DMS153 treated with DMSO at 0.1 percent for 48 hours (cell line): ENCODE measurements around the gene PLN.

Experiments
- DNase-seq: peaks from one replicate; lab custom pipeline; 2025; ENCODE audit not compliant: unreplicated experiment; lab: John Stamatoyannopoulos, UW

The PLN gene

DNA sequence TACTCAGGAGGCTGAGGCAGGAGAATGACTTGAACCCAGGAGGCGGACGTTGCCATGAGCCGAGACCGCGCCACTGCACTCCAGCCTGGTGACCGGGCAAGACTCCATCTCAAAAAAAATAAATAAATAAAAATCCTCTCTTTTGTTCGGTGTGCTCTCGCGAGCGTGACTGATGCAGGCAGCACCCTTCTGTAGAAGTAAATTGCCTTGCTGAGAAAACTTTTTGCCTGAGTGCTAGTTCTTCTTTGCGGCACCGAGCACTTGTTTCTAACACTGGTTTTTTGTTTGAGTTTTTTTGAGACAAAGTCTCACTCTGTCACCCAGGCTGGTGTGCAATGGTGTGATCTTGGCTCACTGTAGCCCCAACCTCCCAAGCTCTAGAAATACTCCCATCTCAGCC, 30.5 kb downstream of the PLN start:
- no peak for DNase-seq

DNA sequence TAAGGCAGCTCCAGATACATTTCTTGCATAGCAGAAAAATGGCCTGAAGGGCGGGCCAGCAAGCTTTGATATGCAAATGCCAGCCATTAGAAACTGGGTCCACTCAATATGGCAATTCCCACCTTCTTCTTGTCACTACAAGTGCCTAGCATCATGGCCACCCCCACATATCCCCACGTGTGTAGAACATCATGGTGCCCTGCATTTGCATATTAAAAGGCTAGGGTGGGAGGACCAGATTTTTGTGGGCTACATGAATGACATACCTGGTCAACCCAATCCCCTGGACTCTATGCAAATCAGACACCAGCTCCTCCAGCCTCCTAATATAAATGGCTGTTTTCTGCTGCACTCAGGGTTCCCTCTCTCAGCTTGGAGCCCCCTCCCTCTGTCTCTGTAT, 31.7 kb downstream of the PLN start:
- DNase-seq: no peak

DNA sequence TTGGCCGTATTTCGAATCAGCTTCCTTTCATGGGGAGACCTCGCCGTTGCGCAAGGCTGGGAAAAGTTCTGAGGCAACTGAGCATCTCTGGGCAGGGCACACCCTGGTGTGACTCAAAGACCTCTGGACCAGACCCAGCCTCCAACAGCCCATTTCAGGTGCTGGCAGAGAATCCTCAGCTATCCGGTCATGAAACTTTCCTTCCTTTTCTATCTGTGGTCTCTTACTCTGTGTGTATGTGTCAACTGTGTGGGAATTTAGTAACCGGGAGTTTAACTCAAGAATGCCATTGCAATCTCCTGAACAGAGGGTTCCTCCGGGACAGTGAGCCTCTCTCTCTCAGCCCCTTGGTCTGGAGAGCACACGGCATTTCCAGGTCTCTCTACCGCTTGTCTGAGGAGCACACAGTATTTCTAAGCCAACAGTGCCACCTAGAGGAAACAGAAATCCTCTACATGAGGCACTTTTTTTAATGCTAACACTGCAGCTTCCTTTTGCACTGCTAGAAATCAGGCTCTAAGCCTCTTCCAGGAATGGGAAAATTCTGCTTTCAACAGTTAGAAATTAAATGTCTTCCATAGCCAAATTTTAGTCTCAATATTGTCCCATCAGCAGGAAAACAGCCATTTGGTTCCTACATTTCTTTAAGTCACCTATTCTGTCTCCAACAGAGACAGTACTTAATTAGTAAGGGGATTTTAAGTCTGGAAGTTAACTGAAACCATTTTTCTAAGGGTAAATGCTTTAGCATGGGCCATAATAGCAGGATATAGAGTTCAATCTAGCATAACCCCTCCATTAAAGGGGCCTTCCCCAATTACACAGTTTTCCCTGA, 32.7 kb downstream of the PLN start:
- peak; percentile 30 for DNase-seq

DNA sequence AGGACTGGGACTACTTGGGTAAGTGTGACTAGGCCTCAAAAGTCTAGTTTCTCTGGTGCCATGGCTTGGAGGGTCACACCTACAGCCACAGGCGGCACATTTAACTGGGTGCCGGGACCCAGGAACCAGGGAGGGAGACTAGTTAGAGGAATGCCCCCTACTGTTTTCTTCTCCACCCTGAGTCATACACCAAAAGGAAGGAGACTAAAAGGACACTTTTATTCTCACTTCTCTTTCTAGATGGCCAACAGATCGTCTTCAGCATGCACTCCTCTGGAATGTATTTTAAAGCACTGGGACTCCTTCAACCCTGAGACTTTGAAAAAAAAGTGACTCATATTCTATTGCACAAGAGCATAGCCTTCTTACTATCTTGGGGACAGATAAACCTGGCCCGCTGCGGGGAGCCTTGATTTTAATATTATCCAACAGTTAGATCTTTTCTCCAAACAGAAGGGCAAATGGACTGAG, 33.4 kb downstream of the PLN start:
- no peak for DNase-seq

DNA sequence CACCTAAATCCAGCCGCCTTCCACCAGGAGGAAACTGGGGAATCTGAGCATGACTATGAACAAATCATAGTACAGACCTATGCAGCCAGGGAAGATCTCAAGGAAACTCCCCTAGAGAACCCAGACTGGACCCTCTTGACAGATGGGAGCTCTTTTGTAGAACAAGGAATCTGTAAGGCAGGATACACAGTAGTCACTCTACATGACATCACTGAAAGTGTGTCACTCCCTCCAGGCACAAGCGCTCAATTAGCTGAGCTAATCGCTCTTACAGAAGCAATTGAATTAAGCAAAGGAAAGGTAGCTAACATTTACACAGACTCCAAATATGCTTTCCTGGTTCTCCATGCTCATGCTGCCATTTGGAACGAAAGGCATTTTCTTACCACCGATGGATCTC, 36.8 kb downstream of the PLN start:
- DNase-seq: no peak

DNA sequence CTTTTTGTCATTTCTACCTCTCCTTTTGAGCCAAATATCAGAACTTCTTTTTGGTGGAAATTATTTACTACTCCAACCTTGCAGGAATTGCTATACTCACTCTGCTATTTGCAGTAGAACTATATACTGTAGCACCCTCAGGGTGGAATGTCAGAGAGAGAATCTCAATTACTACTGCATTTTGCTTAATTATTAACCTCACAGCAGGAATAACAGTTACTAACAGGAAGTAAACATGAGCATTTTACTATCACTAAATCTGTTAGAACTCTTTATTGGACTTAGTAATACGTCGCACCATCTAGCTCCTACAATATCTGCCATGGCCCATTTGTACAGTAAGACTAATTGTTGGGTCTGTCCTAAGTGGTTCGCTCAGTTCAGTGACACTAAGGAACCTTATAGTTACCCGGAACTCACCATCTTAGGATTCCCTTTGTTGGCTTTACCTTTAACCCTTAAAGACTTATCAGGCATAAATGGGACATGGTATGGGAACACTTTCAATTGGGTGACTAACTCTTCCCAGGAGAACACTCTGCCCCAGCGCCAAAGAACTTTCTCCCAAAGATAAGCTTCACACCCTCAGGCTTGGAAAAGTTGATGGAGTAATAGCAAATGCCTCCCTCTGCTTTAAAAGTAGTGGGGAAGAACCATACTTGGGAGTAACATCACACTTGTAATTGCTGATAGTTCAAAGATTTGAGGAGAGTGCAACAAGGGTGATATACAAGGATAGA, 38.8 kb downstream of the PLN start:
- DNase-seq: no peak

DNA sequence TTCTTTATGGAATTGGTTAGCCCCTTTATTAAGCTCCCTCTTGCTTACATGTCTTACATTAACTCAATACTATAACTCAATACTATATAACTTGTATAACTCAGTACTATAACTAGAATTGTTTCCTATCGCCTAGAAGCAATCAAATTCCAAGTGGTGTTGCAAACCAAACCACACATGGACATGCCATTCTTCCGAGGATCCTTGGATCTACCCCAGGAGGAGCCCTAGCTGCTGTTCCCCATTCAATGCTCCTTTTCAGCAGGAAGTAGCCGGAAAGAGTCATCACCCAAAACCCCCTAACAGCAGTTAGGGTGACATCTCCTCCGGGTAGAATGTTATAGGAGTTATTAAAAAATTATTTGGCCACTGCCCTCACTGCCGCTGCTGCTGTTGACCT, 40.5 kb downstream of the PLN start:
- no peak for DNase-seq

DNA sequence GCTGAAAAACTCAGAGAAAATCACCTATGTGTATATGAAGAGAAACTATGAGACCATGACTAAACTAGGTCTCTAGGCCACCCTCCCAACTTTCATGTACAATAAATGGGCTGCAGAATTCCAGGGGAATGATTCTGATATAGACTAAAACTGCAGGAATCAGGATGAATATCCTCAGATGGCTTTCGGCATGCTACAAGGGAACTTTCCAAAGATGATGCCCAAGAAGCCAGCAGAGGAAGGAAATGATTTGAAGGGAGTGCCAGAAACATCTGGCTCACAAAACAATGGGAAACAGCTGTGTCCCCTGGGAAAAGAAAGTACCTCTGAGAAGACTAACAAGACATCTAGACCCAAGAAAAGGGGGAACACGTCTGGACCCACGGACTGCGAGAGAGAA, 41.1 kb downstream of the PLN start:
- no peak for DNase-seq

DNA sequence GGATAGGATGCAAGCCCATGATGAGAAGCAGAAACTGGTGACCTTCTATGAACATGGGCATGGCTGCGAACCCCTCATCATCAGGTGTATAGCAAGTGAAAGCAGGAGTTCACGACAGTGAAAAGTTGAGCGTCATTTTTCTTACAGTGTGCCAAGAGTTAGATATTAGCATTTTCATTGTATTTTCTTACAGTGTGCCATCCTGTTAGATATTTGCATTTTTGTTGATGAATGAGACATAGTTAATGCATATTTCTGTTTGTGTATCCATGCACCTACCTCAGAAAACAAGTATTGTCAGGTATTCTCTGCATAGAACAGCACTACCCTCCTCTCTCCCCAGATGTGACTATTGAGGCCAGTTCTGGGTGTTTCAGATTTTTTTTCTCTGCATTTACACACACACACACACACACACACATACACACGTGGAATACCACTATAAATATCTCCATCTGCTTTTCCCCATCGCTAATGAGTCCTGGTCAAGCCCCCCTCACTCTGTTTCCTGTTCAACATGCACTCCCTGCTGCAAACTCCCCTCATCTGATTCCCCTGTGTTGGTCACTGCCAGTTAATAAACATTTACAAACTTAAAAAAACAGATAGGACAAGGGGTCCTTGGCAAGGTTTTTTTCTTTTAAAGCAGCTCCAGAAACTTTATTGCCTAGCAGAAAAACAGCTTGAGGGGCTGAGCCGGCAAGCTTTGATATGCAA, 41.7 kb downstream of the PLN start:
- DNase-seq: no peak

DNA sequence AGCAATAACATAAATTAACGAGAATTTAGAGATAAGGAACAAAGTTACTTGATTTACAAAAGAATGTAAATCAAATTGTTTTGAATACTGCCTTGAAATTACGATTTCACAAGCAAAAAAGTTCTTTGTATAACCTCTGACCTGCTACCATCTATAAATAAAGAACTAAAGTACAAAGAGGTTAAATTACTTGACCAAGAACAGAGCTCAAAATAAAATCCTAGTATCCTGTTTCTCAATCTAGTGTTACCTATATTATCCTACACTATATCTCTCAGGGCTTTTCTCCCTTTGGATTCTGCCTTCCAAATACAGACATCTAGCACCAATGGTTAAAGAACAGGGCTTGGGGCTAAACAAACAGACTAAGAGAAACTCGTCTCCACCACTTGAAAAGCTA, 43.8 kb downstream of the PLN start:
- DNase-seq: no peak

DNA sequence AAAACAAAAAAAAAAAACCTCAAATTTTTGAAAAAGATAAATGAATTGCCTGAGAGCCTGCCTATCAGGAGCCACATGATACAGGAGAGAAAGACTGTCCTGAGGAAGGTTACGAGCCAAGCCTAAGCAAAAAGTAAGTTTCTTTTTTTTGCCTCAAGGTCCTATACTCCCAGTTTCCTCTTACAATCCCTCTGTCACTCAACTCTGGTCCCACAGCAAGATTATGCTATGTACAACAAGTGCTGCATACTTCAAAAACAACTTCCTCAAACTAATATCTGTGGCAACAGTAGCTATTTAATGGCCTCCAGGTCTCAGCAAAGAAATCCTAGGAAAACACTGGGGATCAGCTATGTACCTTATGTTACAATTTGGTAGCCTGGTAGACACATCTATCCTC, 46.8 kb downstream of the PLN start:
- no peak for DNase-seq

DNA sequence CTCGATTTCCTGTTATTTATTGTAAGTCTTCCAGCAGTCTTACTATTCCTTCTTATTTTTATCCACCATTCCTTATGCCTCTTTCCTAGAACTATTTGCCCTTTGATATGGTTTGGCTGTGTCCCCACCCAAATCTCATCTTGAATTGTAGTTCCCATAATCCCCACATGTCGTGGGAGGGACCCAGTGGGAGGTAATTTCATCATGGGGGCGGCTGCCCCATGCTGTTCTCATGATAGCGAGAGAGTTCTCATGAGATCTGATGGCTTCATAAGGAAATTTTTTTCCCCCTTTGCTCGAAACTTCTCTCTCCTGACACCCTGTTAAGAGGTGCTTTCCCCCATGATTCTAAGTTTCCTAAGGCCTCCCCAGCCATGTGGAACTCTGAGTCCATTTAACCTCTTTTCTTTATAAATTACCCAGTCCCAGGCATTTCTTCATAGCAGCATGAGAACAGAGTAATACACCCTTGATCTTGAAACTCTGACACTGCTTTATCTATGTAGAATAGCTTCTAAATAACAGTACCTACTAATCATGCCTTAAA, 48.8 kb downstream of the PLN start:
- no peak for DNase-seq

DNA sequence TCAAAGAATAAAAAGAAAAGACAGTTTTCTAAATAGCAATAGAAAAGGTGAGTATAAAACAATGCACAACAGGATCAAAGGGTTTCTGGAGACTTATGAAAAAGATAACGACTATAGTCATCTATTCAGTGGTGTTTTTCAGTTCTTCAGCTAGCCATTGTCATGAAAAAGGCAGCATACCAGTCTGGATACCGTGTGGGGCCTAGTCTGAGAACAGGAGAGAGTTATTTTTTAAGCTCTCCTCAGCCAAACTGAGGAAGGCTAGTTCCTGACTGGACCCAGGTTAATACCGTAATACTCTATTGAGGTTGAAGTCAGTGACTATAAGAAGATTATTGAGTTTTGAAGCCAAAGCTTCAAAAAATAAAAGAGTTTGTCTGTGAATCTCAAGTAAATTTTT, 49.5 kb downstream of the PLN start:
- DNase-seq: no peak

DNA sequence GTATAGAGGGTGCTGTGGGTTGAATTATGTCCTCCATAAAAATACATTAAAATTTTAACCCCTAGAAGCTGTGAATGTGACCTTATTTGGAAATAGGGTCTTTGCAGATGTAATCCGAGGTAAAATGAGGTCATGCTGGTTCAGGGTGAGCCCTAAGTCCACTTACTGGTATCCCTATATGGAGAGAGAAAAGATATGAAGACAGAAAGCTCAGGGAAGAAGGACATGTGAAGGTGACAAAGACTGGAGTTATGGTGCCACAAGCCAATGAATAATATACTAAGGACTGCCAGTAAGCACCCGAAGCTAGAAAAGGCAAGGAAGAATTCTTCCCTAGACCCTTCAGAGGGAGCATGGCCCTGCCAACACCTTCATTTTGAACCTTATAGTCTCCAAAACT, 50.2 kb downstream of the PLN start:
- no peak for DNase-seq

DNA sequence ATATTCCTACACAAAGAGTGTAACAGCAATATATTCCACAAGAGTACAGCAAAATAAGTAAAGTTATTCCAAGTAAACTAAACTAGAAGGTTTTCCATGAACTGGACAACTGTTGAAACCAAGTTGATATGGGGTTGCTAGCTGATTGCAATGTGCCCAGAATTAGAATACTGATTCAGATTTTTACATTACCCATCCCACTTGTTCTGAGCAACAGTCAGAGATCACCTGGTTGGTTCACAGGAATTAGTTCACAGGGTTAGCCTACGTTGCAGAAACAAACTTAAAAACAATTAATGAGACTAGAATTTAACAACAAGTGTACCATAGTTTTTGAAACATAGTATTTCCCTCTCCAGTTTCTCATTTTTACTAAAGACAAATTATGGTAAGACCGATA, 54.2 kb downstream of the PLN start:
- no peak for DNase-seq

DNA sequence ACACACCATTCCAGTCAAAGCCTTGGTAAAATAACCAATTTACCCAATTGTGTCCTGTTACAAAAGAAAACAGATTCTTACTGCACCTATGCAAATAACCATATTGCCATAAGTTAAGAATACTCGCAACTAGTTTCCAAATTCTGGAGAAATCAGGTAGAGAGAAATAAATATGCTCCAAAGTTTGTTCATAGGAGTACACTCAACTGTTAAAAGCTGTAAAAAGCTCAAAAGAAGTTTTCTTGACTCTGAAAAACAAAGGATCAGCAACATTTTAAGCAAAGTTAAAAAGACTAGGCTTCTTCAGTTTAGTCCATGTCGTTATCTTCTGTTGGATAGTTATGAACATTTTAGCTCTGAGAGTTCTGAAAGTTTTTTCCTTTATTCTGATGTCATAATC, 55.3 kb downstream of the PLN start:
- no peak for DNase-seq

DNA sequence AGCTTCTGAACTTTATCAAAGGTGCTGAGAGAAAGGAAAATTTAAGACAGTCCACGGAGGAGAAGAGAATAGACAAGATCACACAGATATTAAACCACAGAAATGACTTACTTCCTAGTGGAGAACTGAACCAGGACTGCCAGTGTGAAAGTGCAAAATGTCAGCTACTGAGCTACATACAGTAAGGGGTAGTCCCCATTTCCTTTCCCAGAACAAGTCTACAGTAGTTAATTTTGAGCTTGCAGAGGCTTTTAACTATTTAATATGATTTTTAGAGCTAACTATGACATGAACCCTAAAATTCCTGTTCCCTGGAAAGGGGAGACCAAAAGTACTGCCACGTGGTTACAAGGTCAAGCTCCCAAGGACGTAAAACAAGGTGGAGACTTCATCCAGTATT, 58.2 kb downstream of the PLN start:
- no peak for DNase-seq

DNA sequence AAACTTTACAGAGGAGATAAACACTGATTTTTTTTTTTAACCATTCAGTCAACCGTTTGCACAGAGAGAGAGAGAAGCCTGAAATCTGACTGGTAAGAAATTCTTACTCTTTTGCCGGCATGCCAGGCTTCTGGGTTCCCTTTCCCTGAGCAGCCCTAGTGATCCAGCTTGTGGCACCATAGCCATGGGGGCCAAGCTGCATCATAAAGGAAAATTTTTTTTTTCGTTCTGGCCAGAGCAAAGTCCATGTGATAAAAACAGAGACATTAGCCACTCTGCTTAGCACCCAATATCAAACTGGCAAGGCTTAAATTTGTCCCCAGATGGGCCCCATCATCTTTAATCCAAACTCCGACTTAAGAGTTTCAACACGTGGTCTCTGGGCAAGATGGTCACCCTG, 58.8 kb downstream of the PLN start:
- no peak for DNase-seq
